ENCODE measurements around the gene DPCD. TPM values are rescaled to one million over a fixed set of nuclear protein-coding genes. Genes with fewer than 3 reads are reported as not detected.
A peak's percentile ranks its signal among the peaks of the same experiment; 100 is the strongest.

The DPCD gene
- total and polyA plus RNA-seq, 2 experiments from 2014 or later, result 161 to 257 TPM

DNA sequence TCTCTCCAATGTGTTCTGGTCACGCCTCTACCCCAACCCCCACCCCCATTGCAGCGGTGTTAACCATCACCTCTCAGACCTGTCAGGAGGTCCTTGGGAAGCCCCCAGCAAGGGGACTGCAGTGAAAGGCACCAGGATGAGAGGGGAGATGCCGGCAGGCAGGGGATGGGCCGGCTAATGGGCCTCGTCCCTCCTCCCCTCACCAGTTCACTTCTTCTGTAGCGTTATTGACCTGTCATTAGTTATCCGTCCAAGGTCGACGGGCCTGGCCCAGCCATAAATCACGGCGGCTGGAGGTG is 18.8 kb upstream of the DPCD start:
- TF ChIP-seq, protein P1, sequence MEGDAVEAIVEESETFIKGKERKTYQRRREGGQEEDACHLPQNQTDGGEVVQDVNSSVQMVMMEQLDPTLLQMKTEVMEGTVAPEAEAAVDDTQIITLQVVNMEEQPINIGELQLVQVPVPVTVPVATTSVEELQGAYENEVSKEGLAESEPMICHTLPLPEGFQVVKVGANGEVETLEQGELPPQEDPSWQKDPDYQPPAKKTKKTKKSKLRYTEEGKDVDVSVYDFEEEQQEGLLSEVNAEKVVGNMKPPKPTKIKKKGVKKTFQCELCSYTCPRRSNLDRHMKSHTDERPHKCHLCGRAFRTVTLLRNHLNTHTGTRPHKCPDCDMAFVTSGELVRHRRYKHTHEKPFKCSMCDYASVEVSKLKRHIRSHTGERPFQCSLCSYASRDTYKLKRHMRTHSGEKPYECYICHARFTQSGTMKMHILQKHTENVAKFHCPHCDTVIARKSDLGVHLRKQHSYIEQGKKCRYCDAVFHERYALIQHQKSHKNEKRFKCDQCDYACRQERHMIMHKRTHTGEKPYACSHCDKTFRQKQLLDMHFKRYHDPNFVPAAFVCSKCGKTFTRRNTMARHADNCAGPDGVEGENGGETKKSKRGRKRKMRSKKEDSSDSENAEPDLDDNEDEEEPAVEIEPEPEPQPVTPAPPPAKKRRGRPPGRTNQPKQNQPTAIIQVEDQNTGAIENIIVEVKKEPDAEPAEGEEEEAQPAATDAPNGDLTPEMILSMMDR (IDR thresholded peaks at IDR 0.05; ENCODE audit: low read depth, low read length), result no peak
- Histone ChIP-seq H3K27me3 (peaks cover 3% of the 10 kb centered on the region), H3K36me3 (no peaks in the 10 kb centered on the region), H3K4me3 (no peak overlapping the region), H3K9me3 (ENCODE audit: low read depth) (no peaks in the 10 kb centered on the region), H3K4me1 (ENCODE audit: low read depth) (no peaks in the 10 kb centered on the region), H3K27ac (no peak overlapping the region)
- peak in 1 of 2 donors; percentile 30 for DNase-seq (ENCODE audit: low read depth in 1 of 2, low spot score in 1 of 2)

DNA sequence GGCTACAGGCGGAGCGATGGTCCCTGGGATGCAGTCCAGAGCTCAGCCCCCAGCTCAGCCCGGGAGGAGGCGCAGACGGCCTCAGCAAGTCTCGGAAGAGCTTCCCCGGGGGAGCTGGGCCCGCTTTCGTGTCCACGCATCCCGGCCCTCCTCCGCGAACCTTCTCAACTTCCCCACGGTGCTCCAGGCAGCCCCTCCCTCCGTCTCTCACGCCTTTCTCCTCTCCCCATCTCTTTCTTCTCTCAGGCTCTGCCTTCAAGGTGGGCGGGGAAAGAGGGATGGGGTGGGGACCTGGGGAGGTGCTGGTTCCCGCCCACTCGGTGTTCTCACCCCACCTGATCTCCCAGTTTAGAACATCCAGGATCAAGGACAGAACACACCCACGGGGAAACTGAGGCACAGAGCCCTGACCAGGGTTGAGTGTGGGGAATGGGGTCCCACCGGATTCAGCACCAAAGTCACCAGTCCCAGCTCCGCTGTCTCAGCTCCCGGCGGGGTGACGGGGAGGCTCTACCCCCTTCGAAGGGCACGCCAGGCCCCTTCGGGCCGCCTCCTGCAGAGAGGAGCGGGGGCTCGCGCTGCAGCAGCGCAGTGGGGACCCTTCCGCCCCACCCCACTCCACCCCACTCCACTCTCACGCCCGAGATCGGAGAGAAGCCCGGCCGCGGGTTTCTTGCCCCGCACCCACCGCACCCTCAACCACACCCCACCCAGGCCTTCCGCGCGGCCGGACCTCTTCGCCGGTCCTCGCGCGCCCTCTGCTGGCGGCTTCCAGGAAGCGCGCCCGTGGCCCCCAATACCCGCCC is 18.3 kb upstream of the DPCD start:
- TF ChIP-seq, protein P1 (IDR thresholded peaks at IDR 0.05; ENCODE audit: low read depth, low read length), result peak; percentile 61
- H3K27ac ChIP-seq, result no peak overlapping the region
- H3K4me3 ChIP-seq, result peak overlapping the region; percentile 40
- H3K4me1 ChIP-seq (ENCODE audit: low read depth), result no peaks in the 10 kb centered on the region
- no peaks in the 10 kb centered on the region for H3K36me3 ChIP-seq
- DNase-seq (ENCODE audit: low read depth in 1 of 2, low spot score in 1 of 2), result peak; percentile 75 to 86
- peaks cover 3% of the 10 kb centered on the region for H3K27me3 ChIP-seq
- H3K9me3 ChIP-seq (ENCODE audit: low read depth), result no peaks in the 10 kb centered on the region

DNA sequence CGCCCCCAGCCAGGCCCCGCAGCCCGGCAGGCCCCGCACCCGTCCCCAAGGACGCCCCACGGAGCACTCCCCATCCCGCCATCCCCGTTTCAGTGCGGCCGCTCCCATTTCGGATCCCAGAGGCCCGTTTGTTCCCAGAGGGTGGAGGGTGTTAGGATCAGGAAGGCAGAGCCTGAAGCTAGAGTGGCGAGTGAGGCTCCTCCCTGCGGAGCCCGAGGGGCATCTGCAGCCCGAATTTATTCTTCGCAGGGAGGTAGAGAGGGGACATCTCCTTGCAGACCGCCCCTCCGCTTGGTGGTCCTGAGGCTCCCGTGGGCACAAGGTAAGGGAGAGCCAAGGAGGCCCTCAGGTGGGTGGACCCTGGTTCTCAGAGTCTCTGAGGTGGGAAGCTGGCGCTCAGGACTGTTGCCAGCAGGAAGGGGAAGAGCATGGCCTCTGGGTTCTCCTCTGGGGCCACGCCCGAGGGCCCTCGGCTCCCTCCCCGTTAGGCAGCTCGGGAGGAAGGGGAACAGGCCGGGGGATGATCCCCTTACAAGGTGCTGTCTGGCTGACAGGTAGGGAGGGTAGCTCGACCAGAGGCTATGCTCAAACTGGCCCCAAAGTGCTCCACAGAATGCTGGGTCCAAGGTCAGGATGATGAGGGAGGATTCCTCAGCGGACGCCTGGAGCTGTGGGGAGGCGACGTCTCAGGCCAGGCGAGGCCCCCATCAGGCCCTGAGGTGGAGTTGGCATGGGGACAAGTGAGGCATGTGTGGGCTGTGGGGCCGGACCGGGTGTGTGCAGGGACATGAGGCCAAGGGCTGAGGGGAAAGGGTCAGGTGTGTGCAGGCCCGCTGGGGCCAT is 17.5 kb upstream of the DPCD start:
- TF ChIP-seq, protein P1 (IDR thresholded peaks at IDR 0.05; ENCODE audit: low read depth, low read length), result no peak
- H3K36me3 ChIP-seq, result no peaks in the 10 kb centered on the region
- H3K4me1 ChIP-seq (ENCODE audit: low read depth), result no peaks in the 10 kb centered on the region
- no peaks in the 10 kb centered on the region for H3K9me3 ChIP-seq (ENCODE audit: low read depth)
- no peak for DNase-seq (ENCODE audit: low read depth in 1 of 2, low spot score in 1 of 2)
- peaks cover 3% of the 10 kb centered on the region for H3K27me3 ChIP-seq
- no peak overlapping the region for H3K27ac ChIP-seq
- H3K4me3 ChIP-seq, result peak overlapping the region; percentile 40

- Histone ChIP-seq H3K9me3 (ENCODE audit: low read depth) (no peaks in the 10 kb centered on the region), H3K27me3 (peaks cover 3% of the 10 kb centered on the region), H3K4me1 (ENCODE audit: low read depth) (no peaks in the 10 kb centered on the region), H3K4me3 (no peak overlapping the region), H3K27ac (no peak overlapping the region), H3K36me3 (no peaks in the 10 kb centered on the region)
- TF ChIP-seq, protein P1 (IDR thresholded peaks at IDR 0.05; ENCODE audit: low read depth, low read length), result no peak
- DNase-seq (ENCODE audit: low read depth in 1 of 2, low spot score in 1 of 2), result no peak
Observed at GRCh38 chr10:101571271-101571925, 16.7 kb upstream of the DPCD start.

DNA sequence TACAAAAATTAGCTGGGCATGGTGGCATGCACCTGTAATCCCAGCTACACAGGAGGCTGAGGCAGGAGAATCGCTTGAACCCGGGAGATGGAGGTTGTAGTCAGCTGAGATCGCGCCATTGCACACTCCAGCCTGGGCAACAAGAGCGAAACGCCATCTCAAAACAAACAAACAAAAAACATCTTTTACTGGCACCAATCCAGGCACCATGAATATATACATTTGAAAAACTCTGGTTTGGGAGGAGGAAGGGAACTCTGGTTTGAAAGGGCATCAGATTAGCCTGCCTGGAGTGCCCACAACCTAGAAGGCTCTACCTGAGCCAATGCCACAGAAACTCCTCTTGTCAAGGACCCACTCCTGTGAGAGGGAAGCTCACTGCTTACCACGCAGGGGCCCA is 16.0 kb upstream of the DPCD start:
- DNase-seq (ENCODE audit: low read depth in 1 of 2, low spot score in 1 of 2), result no peak
- Histone ChIP-seq H3K36me3 (no peaks in the 10 kb centered on the region), H3K4me1 (ENCODE audit: low read depth) (no peaks in the 10 kb centered on the region), H3K27ac (no peak overlapping the region), H3K9me3 (ENCODE audit: low read depth) (no peaks in the 10 kb centered on the region), H3K27me3 (peaks cover 3% of the 10 kb centered on the region), H3K4me3 (no peak overlapping the region)
- TF ChIP-seq, protein P1 (IDR thresholded peaks at IDR 0.05; ENCODE audit: low read depth, low read length), result no peak

Data from cardiac muscle cell (in vitro differentiated cells and primary cell).